ENCODE results near the gene DIO1.

Gene DIO1

DNA sequence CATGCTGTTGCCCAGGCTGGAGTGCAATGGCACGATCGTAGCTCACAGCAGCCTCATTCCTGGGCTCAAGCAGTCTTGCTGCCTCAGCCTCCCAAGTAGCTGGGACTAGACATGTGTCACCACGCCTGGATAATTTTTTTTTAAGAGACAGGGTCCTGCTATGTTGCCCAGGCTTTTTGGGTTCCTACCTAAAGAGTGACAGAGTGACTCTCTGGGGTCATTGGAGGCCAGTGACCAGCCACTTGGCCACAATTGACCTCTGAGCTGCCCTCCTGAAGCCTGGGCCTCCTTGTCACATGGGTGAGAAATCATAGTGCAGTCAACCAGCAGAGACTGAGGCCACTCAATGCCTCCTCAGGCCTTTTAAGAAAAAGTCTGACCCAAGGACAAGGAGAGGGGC is 5.7 kb downstream of the DIO1 start:
- Histone ChIP-seq H3K4me1 (ENCODE audit: insufficient read depth, low read length, severe bottlenecking) (no peaks in the 10 kb centered on the region), H3K27ac (ENCODE audit: low read depth, low read length, poor library complexity, severe bottlenecking) (no peak overlapping the region), H4K20me1 (ENCODE audit: insufficient read depth, low read length) (no peaks in the 10 kb centered on the region), H3K9me2 (ENCODE audit: low read depth, low read length) (no peaks in the 10 kb centered on the region), H3K79me2 (ENCODE audit: insufficient read depth, low read length) (no peaks in the 10 kb centered on the region), H3K36me3 (ENCODE audit: insufficient read depth, low read length) (no peaks in the 10 kb centered on the region), H3K4me3 (ENCODE audit: low read depth, low read length, poor library complexity, severe bottlenecking) (no peak overlapping the region), H3F3A (ENCODE audit: insufficient read depth, low read length) (no peaks in the 10 kb centered on the region), H3K9me3 (ENCODE audit: low read length) (no peaks in the 10 kb centered on the region), H2AFZ (ENCODE audit: low read length) (no peak overlapping the region), H3K9ac (ENCODE audit: low read length) (no peak overlapping the region), H3K27me3 (ENCODE audit: insufficient read depth, low read length) (no peaks in the 10 kb centered on the region), H3K4me2 (ENCODE audit: low read length) (no peak overlapping the region)
- TF ChIP-seq EZH2 (IDR thresholded peaks at IDR 0.05; ENCODE audit: borderline replicate concordance, low read length), result no peak
- TF ChIP-seq, protein P1, sequence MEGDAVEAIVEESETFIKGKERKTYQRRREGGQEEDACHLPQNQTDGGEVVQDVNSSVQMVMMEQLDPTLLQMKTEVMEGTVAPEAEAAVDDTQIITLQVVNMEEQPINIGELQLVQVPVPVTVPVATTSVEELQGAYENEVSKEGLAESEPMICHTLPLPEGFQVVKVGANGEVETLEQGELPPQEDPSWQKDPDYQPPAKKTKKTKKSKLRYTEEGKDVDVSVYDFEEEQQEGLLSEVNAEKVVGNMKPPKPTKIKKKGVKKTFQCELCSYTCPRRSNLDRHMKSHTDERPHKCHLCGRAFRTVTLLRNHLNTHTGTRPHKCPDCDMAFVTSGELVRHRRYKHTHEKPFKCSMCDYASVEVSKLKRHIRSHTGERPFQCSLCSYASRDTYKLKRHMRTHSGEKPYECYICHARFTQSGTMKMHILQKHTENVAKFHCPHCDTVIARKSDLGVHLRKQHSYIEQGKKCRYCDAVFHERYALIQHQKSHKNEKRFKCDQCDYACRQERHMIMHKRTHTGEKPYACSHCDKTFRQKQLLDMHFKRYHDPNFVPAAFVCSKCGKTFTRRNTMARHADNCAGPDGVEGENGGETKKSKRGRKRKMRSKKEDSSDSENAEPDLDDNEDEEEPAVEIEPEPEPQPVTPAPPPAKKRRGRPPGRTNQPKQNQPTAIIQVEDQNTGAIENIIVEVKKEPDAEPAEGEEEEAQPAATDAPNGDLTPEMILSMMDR (IDR thresholded peaks at IDR 0.05; ENCODE audit: low read length), result no peak

DNA sequence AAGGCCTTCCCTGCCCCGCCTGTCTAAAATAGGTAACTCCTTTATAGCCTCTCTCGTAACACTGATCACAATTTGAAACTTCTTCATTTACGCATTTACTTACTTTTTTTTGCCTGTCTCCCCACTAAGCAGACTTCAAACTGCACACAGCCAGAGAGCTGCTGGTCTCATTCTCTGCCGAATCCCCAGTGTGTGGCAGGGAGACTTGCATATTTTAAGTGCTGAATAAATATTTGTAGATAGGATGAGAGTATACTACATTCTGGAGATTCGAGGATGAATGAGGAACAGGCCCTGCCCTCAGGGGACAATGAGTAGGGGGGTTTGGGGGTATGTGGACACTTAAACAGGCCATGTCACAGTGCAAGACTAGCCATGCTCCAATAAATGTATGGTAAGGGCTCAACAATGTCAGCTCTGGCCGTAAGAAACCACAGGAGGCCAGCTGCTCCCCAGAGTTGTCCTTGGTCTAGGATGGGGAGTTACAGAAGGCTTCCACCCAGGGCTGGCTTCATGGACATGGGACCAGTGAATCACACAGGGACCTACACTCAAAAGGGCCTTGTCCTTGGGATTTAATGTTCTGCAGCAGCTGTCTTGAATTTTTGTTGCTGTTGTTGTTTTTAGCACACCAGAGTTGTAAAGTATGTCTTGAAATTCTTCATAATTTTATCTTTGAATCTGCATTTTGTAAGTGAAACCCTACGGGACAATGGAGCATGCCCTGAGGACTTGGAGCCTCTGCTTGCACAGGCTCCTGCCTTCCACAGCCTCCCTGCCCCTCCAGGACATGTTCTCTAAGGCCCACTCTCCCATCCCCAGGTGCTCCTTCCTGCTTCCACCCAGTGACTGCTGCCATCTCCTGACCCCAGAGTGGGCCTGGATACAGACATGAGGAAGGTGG is 8.5 kb downstream of the DIO1 start:
- H3K4me2 ChIP-seq (ENCODE audit: low read length), result no peak overlapping the region
- no peaks in the 10 kb centered on the region for H4K20me1 ChIP-seq (ENCODE audit: insufficient read depth, low read length)
- H3K36me3 ChIP-seq (ENCODE audit: insufficient read depth, low read length), result no peaks in the 10 kb centered on the region
- H2AFZ ChIP-seq (ENCODE audit: low read length), result no peak overlapping the region
- H3K27ac ChIP-seq (ENCODE audit: low read depth, low read length, poor library complexity, severe bottlenecking), result no peak overlapping the region
- H3K9ac ChIP-seq (ENCODE audit: low read length), result no peak overlapping the region
- no peaks in the 10 kb centered on the region for H3K4me1 ChIP-seq (ENCODE audit: insufficient read depth, low read length, severe bottlenecking)
- H3K79me2 ChIP-seq (ENCODE audit: insufficient read depth, low read length), result no peaks in the 10 kb centered on the region
- H3K9me2 ChIP-seq (ENCODE audit: low read depth, low read length), result no peaks in the 10 kb centered on the region
- no peaks in the 10 kb centered on the region for H3F3A ChIP-seq (ENCODE audit: insufficient read depth, low read length)
- TF ChIP-seq, protein P1 (IDR thresholded peaks at IDR 0.05; ENCODE audit: low read length), result no peak
- no peak for TF ChIP-seq EZH2 (IDR thresholded peaks at IDR 0.05; ENCODE audit: borderline replicate concordance, low read length)
- no peak overlapping the region for H3K4me3 ChIP-seq (ENCODE audit: low read depth, low read length, poor library complexity, severe bottlenecking)
- H3K27me3 ChIP-seq (ENCODE audit: insufficient read depth, low read length), result no peaks in the 10 kb centered on the region
- H3K9me3 ChIP-seq (ENCODE audit: low read length), result no peaks in the 10 kb centered on the region

DNA sequence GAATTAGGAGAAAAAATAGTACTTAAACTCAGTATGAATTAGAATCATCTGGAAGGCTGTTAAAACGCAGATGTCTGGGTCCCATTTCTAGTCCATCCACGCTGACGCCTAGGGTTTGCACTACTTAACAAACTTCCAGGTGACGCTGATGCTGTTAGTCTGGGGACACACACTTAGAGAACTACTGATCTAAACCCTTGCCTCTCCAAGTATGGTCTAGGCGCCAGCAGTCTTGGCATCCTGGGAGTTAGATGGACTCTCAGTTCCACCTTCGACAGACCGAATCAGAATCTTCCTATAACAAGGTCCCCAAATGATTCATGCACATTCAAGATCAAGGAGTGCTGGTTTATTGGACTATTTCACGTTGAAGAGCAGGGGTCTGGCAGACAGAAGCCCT is 11.5 kb downstream of the DIO1 start:
- TF ChIP-seq, protein P1 (IDR thresholded peaks at IDR 0.05; ENCODE audit: low read length), result no peak
- no peak for TF ChIP-seq EZH2 (IDR thresholded peaks at IDR 0.05; ENCODE audit: borderline replicate concordance, low read length)
- H3K9me3 ChIP-seq (ENCODE audit: low read length), result no peaks in the 10 kb centered on the region
- no peaks in the 10 kb centered on the region for H3K9me2 ChIP-seq (ENCODE audit: low read depth, low read length)
- H2AFZ ChIP-seq (ENCODE audit: low read length), result no peak overlapping the region
- no peak overlapping the region for H3K27ac ChIP-seq (ENCODE audit: low read depth, low read length, poor library complexity, severe bottlenecking)
- H3K4me1 ChIP-seq (ENCODE audit: insufficient read depth, low read length, severe bottlenecking), result no peaks in the 10 kb centered on the region
- no peaks in the 10 kb centered on the region for H4K20me1 ChIP-seq (ENCODE audit: insufficient read depth, low read length)
- no peak overlapping the region for H3K9ac ChIP-seq (ENCODE audit: low read length)
- no peaks in the 10 kb centered on the region for H3K36me3 ChIP-seq (ENCODE audit: insufficient read depth, low read length)
- no peak overlapping the region for H3K4me2 ChIP-seq (ENCODE audit: low read length)
- no peaks in the 10 kb centered on the region for H3F3A ChIP-seq (ENCODE audit: insufficient read depth, low read length)
- no peaks in the 10 kb centered on the region for H3K79me2 ChIP-seq (ENCODE audit: insufficient read depth, low read length)
- no peaks in the 10 kb centered on the region for H3K27me3 ChIP-seq (ENCODE audit: insufficient read depth, low read length)
- no peak overlapping the region for H3K4me3 ChIP-seq (ENCODE audit: low read depth, low read length, poor library complexity, severe bottlenecking)

Data from OCI-LY1 (cell line).